ENCODE measurements around the gene MYH14.
A peak's percentile ranks its signal among the peaks of the same experiment; 100 is the strongest.

MYH14 gene

DNA sequence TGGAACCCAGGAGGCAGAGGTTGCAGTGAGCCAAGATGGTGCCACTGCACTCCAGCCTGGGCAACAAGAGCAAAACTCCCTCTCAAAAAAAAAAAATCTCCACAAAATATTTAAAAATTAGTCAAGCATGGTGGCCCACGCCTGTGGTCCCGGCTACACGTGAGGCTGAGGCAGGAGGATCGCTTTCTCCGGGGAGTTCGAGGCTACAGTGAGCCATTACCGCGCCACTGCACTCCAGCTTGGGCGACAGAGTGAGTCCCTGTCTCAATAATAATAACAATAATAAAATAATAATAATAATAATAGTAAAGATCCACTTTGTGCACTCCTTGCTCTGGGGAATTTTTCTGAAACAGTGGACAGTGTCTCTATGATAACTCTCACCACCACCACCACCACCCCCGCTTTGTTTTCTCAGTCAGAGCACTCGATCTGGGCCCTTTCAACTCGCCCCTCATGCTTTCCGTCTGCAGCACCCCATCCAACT lies 153.3 kb downstream of the MYH14 start:
- Histone ChIP-seq H3K27me3 (replicated peaks; ENCODE audit: control insufficient read depth, insufficient read depth, low read length) (no peaks in the 10 kb centered on the region), H3K4me3 (replicated peaks; ENCODE audit: low read depth, low read length) (no peak overlapping the region), H3K36me3 (ENCODE audit: control insufficient read depth, insufficient read depth, low read length) (no peaks in the 10 kb centered on the region)
- TF ChIP-seq, protein P1, sequence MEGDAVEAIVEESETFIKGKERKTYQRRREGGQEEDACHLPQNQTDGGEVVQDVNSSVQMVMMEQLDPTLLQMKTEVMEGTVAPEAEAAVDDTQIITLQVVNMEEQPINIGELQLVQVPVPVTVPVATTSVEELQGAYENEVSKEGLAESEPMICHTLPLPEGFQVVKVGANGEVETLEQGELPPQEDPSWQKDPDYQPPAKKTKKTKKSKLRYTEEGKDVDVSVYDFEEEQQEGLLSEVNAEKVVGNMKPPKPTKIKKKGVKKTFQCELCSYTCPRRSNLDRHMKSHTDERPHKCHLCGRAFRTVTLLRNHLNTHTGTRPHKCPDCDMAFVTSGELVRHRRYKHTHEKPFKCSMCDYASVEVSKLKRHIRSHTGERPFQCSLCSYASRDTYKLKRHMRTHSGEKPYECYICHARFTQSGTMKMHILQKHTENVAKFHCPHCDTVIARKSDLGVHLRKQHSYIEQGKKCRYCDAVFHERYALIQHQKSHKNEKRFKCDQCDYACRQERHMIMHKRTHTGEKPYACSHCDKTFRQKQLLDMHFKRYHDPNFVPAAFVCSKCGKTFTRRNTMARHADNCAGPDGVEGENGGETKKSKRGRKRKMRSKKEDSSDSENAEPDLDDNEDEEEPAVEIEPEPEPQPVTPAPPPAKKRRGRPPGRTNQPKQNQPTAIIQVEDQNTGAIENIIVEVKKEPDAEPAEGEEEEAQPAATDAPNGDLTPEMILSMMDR (IDR thresholded peaks at IDR 0.05; ENCODE audit: insufficient read depth, low read length, poor library complexity, severe bottlenecking): no peak
- no peak for DNase-seq (ENCODE audit: extremely low read depth, insufficient read length)

DNA sequence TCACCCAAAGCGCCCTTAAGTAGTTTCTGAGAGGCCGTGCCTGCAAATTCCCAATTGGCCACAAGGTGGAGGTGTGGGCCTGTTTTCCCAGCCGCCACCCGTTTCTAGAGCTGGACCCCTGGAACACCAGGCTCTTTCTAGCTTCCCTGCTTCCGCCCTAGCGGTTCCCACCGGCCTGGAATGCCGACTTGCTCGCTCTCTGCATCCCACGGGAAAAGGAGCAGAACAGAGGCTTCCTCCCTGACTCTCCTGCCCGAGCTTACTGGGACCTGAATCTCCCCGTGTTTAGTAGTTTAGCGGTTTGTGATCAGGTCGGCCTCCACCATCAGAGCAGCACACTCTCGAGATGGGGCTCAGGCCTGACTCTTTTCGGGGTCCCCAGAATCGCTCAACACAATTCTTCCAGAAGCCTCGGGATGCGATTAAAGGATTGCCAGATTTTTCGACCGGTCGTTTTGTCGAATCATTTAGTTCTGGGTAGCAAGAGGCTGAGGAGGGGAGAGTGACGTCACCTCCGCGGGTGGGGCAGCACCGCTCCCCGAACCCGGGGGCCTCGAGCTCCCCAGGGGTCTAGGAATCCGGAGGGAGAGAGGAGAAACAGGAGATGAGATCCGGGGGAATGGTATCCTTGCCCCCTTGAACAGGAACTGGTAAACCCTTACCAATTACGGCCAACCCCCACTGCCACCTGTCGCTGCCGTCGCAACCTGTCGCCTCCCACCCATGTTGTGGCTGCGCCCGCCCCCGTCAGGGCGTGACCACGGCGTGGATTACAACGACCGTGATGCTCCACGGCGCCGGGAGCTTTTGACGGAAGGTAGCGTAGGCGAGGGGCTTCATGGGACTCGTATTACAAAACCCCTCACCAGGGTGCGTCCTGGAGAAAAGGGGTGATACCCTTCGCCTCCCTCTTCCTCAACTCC lies 154.0 kb downstream of the MYH14 start:
- peak; percentile 92 for DNase-seq (ENCODE audit: extremely low read depth, insufficient read length)
- Histone ChIP-seq H3K27me3 (replicated peaks; ENCODE audit: control insufficient read depth, insufficient read depth, low read length) (no peaks in the 10 kb centered on the region), H3K4me3 (replicated peaks; ENCODE audit: low read depth, low read length) (peak overlapping the region; percentile 65), H3K36me3 (ENCODE audit: control insufficient read depth, insufficient read depth, low read length) (no peaks in the 10 kb centered on the region)
- TF ChIP-seq, protein P1 (IDR thresholded peaks at IDR 0.05; ENCODE audit: insufficient read depth, low read length, poor library complexity, severe bottlenecking): peak; percentile 85

DNA sequence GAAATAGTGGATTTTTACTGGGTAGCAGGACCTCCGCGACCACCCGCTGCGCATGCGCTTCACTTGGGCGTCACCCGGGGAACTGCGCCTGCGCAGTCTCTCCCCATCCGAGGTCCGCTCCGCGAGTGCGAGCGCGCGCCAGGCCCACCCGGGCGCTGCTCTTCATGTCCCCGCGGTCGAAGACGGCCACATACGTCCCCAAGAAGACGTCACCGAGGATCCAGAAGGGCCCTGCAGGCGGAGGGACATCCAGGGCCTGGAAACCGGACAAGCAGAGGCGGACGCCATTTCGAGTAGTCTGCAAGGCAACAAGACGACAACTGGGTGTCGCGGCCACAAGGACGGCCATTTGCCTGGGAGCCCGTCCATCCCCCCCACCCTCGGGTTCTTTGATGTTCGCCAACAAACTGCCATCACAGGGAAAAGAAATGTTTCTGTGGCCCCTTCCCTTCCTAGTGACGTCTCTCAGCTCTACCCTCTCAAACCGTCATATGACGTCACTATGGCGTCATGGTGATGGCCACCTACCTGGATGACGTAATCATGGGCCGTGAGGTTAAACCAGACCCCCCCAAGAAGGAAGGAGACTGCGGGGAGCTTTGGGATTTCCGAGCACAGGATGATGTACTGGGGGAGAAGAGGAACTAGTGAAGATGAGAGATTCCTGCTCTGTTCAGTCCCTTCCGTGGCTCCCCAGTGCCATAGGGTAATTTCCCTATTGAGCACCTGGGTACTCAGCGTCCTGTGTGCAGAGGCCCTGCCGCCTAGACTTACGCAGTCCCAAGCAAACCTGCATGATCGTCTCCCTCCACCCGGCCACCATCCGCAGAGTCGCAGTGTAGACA lies 155.3 kb downstream of the MYH14 start:
- TF ChIP-seq, protein P1 (IDR thresholded peaks at IDR 0.05; ENCODE audit: insufficient read depth, low read length, poor library complexity, severe bottlenecking): no peak
- peak; percentile 93 for DNase-seq (ENCODE audit: extremely low read depth, insufficient read length)

DNA sequence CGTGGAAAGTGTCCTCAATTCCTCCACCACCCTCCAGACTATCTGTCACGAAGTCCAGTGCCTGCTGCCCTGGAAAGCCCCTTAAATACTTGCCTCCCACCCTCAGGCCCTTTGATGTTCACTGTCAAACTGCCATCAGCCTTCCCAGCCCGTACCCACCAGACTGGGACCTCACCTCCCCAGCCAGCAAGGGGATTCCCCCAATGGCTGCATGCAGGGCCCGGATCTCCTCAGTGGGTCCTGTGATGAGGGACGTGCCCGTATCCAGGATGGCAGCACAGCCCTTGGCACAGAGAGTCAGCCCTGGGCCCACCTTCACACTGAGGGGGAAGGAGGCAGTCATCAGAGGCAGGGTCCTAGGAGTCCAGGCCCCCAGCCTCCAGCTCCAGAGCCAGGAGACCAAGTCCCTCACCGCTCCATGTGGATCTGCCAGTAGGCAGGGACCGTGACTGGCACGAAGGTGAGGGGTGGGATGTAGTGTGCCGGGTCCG lies 156.0 kb downstream of the MYH14 start:
- no peaks in the 10 kb centered on the region for H3K27me3 ChIP-seq (replicated peaks; ENCODE audit: control insufficient read depth, insufficient read depth, low read length)
- no peaks in the 10 kb centered on the region for H3K36me3 ChIP-seq (ENCODE audit: control insufficient read depth, insufficient read depth, low read length)
- H3K4me3 ChIP-seq (replicated peaks; ENCODE audit: low read depth, low read length): no peak overlapping the region
- TF ChIP-seq, protein P1 (IDR thresholded peaks at IDR 0.05; ENCODE audit: insufficient read depth, low read length, poor library complexity, severe bottlenecking): no peak
- no peak for DNase-seq (ENCODE audit: extremely low read depth, insufficient read length)

More for the DNA sequence above, 155.3 kb downstream of the MYH14 start:
- no peaks in the 10 kb centered on the region for H3K27me3 ChIP-seq (replicated peaks; ENCODE audit: control insufficient read depth, insufficient read depth, low read length)
- peak overlapping the region; percentile 65 for H3K4me3 ChIP-seq (replicated peaks; ENCODE audit: low read depth, low read length)
- no peaks in the 10 kb centered on the region for H3K36me3 ChIP-seq (ENCODE audit: control insufficient read depth, insufficient read depth, low read length)
